H9 (cell line): ENCODE results near the gene DMPK. TPM values are rescaled to one million over a fixed set of nuclear protein-coding genes. Genes with fewer than 3 reads are reported as not detected.
A peak's percentile ranks its signal among the peaks of the same experiment; 100 is the strongest.

Experiments used
- DNase-seq: peaks from one replicate; pipeline ENCODE4 v3.0.0-alpha.2; 2017
- H2AFZ ChIP-seq: one replicate; pipeline ENCODE4 v1.6.1; 2013; ENCODE audit warnings: mild to moderate bottlenecking, low read length, control low read depth, moderate library complexity
- H2AK5ac ChIP-seq: 2 replicates; pipeline ENCODE4 v1.6.1; 2013; ENCODE audit warnings: low read length, control low read depth, mixed read lengths; ENCODE audit not compliant: insufficient read length
- H2BK120ac ChIP-seq: one replicate; pipeline ENCODE4 v1.6.1; 2013; ENCODE audit warnings: low read depth, mild to moderate bottlenecking, low read length, control low read depth, inconsistent platforms; ENCODE audit not compliant: poor library complexity, severe bottlenecking
- H2BK12ac ChIP-seq: 2 replicates; pipeline ENCODE4 v1.6.1; 2013; ENCODE audit warnings: low read length, control low read depth, mixed read lengths, low read depth; ENCODE audit not compliant: insufficient read length
- H2BK15ac ChIP-seq: 2 replicates; pipeline ENCODE4 v1.6.1; 2013; ENCODE audit warnings: low read depth, low read length, control low read depth
- H2BK20ac ChIP-seq: one replicate; pipeline ENCODE4 v1.6.1; 2013; ENCODE audit warnings: low read depth, mild to moderate bottlenecking, low read length, control low read depth, inconsistent platforms; ENCODE audit not compliant: poor library complexity, severe bottlenecking
- H2BK5ac ChIP-seq: 2 replicates; pipeline ENCODE4 v1.6.1; 2013; ENCODE audit warnings: low read length, control low read depth, mixed read lengths; ENCODE audit not compliant: insufficient read length
- H3K14ac ChIP-seq: 2 replicates; pipeline ENCODE4 v1.6.1; 2013; ENCODE audit warnings: low read length, control low read depth; ENCODE audit not compliant: insufficient read depth
- H3K18ac ChIP-seq: 2 replicates; pipeline ENCODE4 v1.6.1; 2013; ENCODE audit warnings: low read depth, mild to moderate bottlenecking, mixed read lengths, low read length, control low read depth; ENCODE audit not compliant: insufficient read length
- H3K23ac ChIP-seq: 2 replicates; pipeline ENCODE4 v1.6.1; 2013; ENCODE audit warnings: low read length, control low read depth, mixed read lengths, low read depth; ENCODE audit not compliant: insufficient read length
- H3K23me2 ChIP-seq: 2 replicates; pipeline ENCODE4 v1.6.1; 2013; ENCODE audit warnings: low read depth, mild to moderate bottlenecking, mixed read lengths, low read length, control low read depth; ENCODE audit not compliant: insufficient read length, poor library complexity, severe bottlenecking
- H3K27ac ChIP-seq: 2 replicates; pipeline ENCODE4 v1.5.1; 2013; ENCODE audit warnings: low read length, control low read depth, mixed read lengths, low read depth; ENCODE audit not compliant: insufficient read length
- H3K27me3 ChIP-seq: 2 replicates; pipeline ENCODE4 v1.6.1; 2013; ENCODE audit warnings: low read length, control low read depth, inconsistent platforms; ENCODE audit not compliant: insufficient read depth
- H3K4ac ChIP-seq: 2 replicates; pipeline ENCODE4 v1.6.1; 2013; ENCODE audit warnings: low read depth, mild to moderate bottlenecking, control low read depth, inconsistent platforms, low read length, moderate library complexity
- H3K4me1 ChIP-seq: 2 replicates; pipeline ENCODE4 v1.6.1; 2013; ENCODE audit warnings: low read length, control low read depth, inconsistent platforms; ENCODE audit not compliant: insufficient read depth
- H3K4me2 ChIP-seq: 2 replicates; pipeline ENCODE4 v1.6.1; 2013; ENCODE audit warnings: low read length, control low read depth, mixed read lengths; ENCODE audit not compliant: insufficient read length, insufficient read depth
- H3K56ac ChIP-seq: 2 replicates; pipeline ENCODE4 v1.6.1; 2013; ENCODE audit warnings: low read depth, mild to moderate bottlenecking, mixed read lengths, low read length, control low read depth; ENCODE audit not compliant: insufficient read length
- H3K79me1 ChIP-seq: 2 replicates; pipeline ENCODE4 v1.6.1; 2013; ENCODE audit warnings: low read depth, mild to moderate bottlenecking, moderate library complexity, low read length, control low read depth, inconsistent platforms; ENCODE audit not compliant: insufficient read depth, poor library complexity, severe bottlenecking
- H3K79me2 ChIP-seq: 2 replicates; pipeline ENCODE4 v1.6.1; 2013; ENCODE audit warnings: low read length, control low read depth, inconsistent platforms; ENCODE audit not compliant: insufficient read depth
- H3K9ac ChIP-seq: 2 replicates; pipeline ENCODE4 v1.6.1; 2013; ENCODE audit warnings: low read length, control low read depth, mixed read lengths; ENCODE audit not compliant: insufficient read length; ENCODE audit errors: extremely low read depth
- H3K9me3 ChIP-seq: one replicate; pipeline ENCODE4 v1.6.1; 2013; ENCODE audit warnings: low read depth, low read length, inconsistent platforms; ENCODE audit not compliant: control insufficient read depth
- H3T11ph ChIP-seq: one replicate; pipeline ENCODE4 v1.6.1; 2013; ENCODE audit warnings: mild to moderate bottlenecking, low read length, control low read depth, inconsistent platforms
- H4K20me1 ChIP-seq: one replicate; pipeline ENCODE4 v1.6.1; 2013; ENCODE audit not compliant: control insufficient read depth, insufficient read length, insufficient read depth
- H4K5ac ChIP-seq: 2 replicates; pipeline ENCODE4 v1.6.1; 2013; ENCODE audit warnings: low read depth, mild to moderate bottlenecking, mixed read lengths, low read length, control low read depth; ENCODE audit not compliant: insufficient read length
- H4K8ac ChIP-seq: replicated peaks from 2 replicates; pipeline ENCODE4 v1.6.1; 2013; ENCODE audit warnings: low read length, control low read depth, mixed read lengths, low read depth; ENCODE audit not compliant: insufficient read length
- H4K91ac ChIP-seq: 2 replicates; pipeline ENCODE4 v1.6.1; 2013; ENCODE audit warnings: low read depth, mild to moderate bottlenecking, moderate library complexity, mixed read lengths, low read length, control low read depth; ENCODE audit not compliant: insufficient read length
- H3K27ac Mint-ChIP-seq, 3 experiments: 2 replicates in 2 of 3; 3 replicates in 1 of 3; pipeline ENCODE4 v1.8.0; 2020 to 2021; ENCODE audit warnings: mixed read lengths in 3 of 3, mild to moderate bottlenecking in 1 of 3, moderate library complexity in 1 of 3
- H3K27me3 Mint-ChIP-seq: 2 replicates; pipeline ENCODE4 v1.8.0; 2021; ENCODE audit warnings: low read depth, mild to moderate bottlenecking, moderate library complexity, mixed read lengths
- H3K36me3 Mint-ChIP-seq, 3 experiments: 2 replicates in 2 of 3; 3 replicates in 1 of 3; pipeline ENCODE4 v1.8.0; 2020 to 2021; ENCODE audit warnings: low read depth in 3 of 3, mixed read lengths in 3 of 3; ENCODE audit not compliant: insufficient read depth in 1 of 3
- H3K4me1 Mint-ChIP-seq, 2 experiments: 2 replicates each; pipeline ENCODE4 v1.8.0; 2020; ENCODE audit warnings: mixed read lengths in 2 of 2
- H3K4me3 Mint-ChIP-seq, 2 experiments: 2 replicates in 1 of 2; 3 replicates in 1 of 2; pipeline ENCODE4 v1.8.0; 2020 to 2021; ENCODE audit warnings: mild to moderate bottlenecking in 2 of 2, mixed read lengths in 2 of 2, moderate library complexity in 1 of 2
- H3K9me3 Mint-ChIP-seq, 2 experiments: 2 replicates in 1 of 2; 3 replicates in 1 of 2; pipeline ENCODE4 v1.8.0; 2020; ENCODE audit warnings: mild to moderate bottlenecking in 2 of 2, mixed read lengths in 2 of 2, moderate library complexity in 1 of 2
- CTCF ChIP-seq: fragments of 200-600 bp; sonication (generic); conservative IDR thresholded peaks from 3 replicates; pipeline ENCODE4 v1.8.0; 2021; ENCODE audit warnings: antibody characterized with exemption, mild to moderate bottlenecking
- WGBS: extraction: QIAGEN DNeasy Blood & Tissue Kit; methylation state at CpG from one replicate; pipeline ENCODE4 v1.1.7; 2013; ENCODE audit warnings: missing lambda C conversion rate, low lambda C conversion rate, mixed read lengths; ENCODE audit not compliant: insufficient read length; ENCODE audit errors: extremely low coverage; 5-methylcytosine and 5-hydroxymethylcytosine counted together
- total RNA-seq: library from RNA; stranded (reverse); gene quantifications from 2 replicates; pipeline ENCODE4 v1.2.1, GENCODE V29; 2021

DMPK gene
- total RNA-seq, 1 experiment from 2014 or later = 67.4 TPM

- Mint-ChIP-seq H3K27ac (peak overlapping the region in 1 of 3 experiments; percentile 23; a peak in 1 of 7 replicates), H3K4me3 (no peak overlapping the region; a peak in 1 of 5 replicates), H3K9me3 (no peaks in the 10 kb centered on the region), H3K27me3 (peaks cover 18% of the 10 kb centered on the region), H3K36me3 (peaks cover 10 to 42% (median 33%) of the 10 kb centered on the region in 3 experiments; a peak in 6 of 7 replicates), H3K4me1 (peaks cover 23 to 42% of the 10 kb centered on the region in 2 experiments)
- H4K8ac ChIP-seq = no peak overlapping the region
- H3K4me1 ChIP-seq = peaks cover 3% of the 10 kb centered on the region; the same call in 1 of the 2 replicates
- H3K23ac ChIP-seq = no peak overlapping the region
- H3K79me2 ChIP-seq = no peaks in the 10 kb centered on the region
- DNase-seq = no peak
- H3T11ph ChIP-seq = no peak overlapping the region
- H3K4ac ChIP-seq = no peak overlapping the region
- no peak overlapping the region for H3K9ac ChIP-seq
- no CpG with 5 or more reads among the region's 13 CpGs for WGBS
- H2AFZ ChIP-seq = no peak overlapping the region
- H3K4me2 ChIP-seq = no peak overlapping the region
- no peak overlapping the region for H2BK15ac ChIP-seq
- no peak overlapping the region for H3K27ac ChIP-seq
- no peaks in the 10 kb centered on the region for H4K20me1 ChIP-seq
- H3K23me2 ChIP-seq = peaks cover 6% of the 10 kb centered on the region
- no peak overlapping the region for H3K56ac ChIP-seq
- H3K14ac ChIP-seq = no peak overlapping the region
- H2BK12ac ChIP-seq = no peak overlapping the region
- no peak for TF ChIP-seq CTCF
- no peak overlapping the region for H2BK5ac ChIP-seq
- H3K18ac ChIP-seq = no peak overlapping the region
- no peaks in the 10 kb centered on the region; the same call in 1 of the 2 replicates for H3K27me3 ChIP-seq
- H3K79me1 ChIP-seq = no peaks in the 10 kb centered on the region
- H2BK120ac ChIP-seq = no peak overlapping the region
- H3K9me3 ChIP-seq = no peaks in the 10 kb centered on the region
- H2AK5ac ChIP-seq = no peak overlapping the region
- no peak overlapping the region for H2BK20ac ChIP-seq
- H4K91ac ChIP-seq = no peak overlapping the region
- no peak overlapping the region for H4K5ac ChIP-seq
Observed at GRCh38 chr19:45780448-45781213, 1.7 kb downstream of the DMPK start.
